Right ventricle myocardium superior (tissue), 1 donor: ENCODE data around the gene ATP7A. TPM values are rescaled to one million over a fixed set of nuclear protein-coding genes. Genes with fewer than 3 reads are reported as not detected.
"Not testable (repeated sequence)": the region's sequence is repeated elsewhere in the genome, so short reads cannot be mapped to it uniquely, and the experiment has no call there.

Source experiments
- ATAC-seq: fragments of 200-7000 bp; cut with Tn5 transposase; one replicate; pipeline ENCODE4 v1.9.1; 2020; ENCODE audit warnings: mild to moderate bottlenecking; ENCODE audit not compliant: poor library complexity
- DNase-seq: peaks from one replicate; pipeline ENCODE4 v3.0.0-alpha.2; 2020
- intact Hi-C: fragments of 100-400 bp; cut with DNase I; formaldehyde crosslinking; loops from one replicate; pipeline ENCODE4 v1.11.2; 2022
- long read RNA-seq: library from polyadenylated mRNA; unstranded; transcript quantifications from one replicate; pipeline ENCODE4 v2.0.0, GENCODE V29; 2021
- total RNA-seq: library from RNA; stranded (reverse); fragmentation: NEBNext Ultra II Directional; extraction: Animal tissue kit (Norgen Biotek cat#: 25700); gene quantifications from one replicate; pipeline ENCODE4 v1.2.1, GENCODE V29; 2021
- donor health status: DM: no; HTN: yes; CAD: no; lungs with severe emphysema.

Gene ATP7A
- total RNA-seq: 4.5 TPM
- long read RNA-seq, partial matches to known transcripts: 1 of 1 reads
- long read RNA-seq, other reads (novel, unspliced or antisense): 0 of 1 reads

DNA sequence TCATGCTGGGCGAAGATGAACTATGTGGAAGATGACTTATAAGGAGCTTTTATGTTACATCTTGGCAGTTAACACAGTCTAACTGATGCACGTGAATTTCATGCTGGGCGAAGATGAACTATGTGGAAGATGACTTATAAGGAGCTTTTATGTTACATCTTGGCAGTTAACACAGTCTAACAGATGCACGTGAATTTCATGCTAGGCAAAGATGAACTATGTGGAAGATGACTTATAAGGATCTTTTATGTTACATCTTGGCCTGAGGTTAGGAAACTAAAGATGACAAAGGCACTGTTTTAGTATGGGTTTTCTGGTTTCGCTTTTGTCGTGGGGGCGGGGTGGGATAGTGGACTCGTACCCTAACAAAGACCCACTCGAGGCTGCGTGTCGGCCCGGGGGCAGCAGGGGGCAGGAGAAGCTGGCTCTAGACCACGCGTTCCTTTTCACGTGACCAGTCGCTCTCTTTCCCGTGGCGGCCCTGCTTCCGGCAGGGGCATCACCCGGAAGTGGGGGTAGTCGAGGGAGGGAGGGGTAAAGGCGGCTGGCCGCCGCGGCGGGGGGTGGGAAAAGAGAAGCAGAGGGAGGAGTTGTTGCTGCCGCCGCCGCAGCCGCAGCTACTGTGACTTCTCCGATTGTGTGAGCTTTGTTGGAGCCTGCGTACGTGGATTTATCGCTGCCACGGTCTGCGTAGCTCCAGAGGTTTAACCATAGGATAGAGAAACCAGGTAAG lies at the start of gene ATP7A:
Gene ATP7A (plus strand): TSS at position 586 of the 733 bp plus-strand sequence. CDS start 60,949 bp downstream, outside the sequence.
- DNase-seq (peak; percentile 91), ATAC-seq (peak; percentile 96)
- intact Hi-C loops: no loop called here

DNA sequence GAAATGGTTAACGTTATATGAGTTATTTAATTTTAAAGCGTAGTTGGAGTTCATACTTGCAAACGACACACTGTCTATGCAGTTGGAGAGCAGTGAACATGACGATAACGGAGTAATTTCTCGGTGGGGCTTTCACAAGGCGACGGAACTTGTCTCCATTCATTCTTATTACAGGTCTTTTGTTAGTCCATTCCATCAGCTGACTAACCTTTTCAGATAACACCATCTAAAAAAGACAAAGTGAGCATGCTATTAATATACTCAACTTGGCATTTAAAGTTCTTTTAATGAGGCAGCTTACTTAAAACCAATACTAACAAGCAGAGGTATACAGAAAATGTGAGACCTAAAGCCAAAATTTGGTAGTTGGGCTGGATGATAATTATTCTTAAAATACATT lies 35.1 kb upstream of the ATP7A start:
- intact Hi-C loops: no loop called here
- ATAC-seq (peak; percentile 53), DNase-seq (no peak)

DNA sequence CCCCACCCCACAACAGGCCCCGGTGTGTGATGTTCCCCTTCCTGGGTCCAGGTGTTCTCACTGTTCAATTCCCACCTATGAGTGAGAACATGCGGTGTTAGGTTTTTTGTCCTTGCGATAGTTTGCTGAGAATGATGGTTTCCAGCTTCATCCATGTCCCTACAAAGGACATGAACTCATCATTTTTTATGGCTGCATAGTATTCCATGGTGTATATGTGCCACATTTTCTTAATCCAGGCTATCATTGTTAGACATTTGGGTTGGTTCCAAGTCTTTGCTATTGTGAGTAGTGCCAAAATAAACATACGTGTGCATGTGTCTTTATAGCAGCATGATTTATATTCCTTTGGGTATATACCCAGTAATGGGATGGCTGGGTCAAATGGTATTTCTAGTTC lies 29.1 kb upstream of the ATP7A start:
- DNase-seq, ATAC-seq, intact Hi-C loops: not testable (repeated sequence)

DNA sequence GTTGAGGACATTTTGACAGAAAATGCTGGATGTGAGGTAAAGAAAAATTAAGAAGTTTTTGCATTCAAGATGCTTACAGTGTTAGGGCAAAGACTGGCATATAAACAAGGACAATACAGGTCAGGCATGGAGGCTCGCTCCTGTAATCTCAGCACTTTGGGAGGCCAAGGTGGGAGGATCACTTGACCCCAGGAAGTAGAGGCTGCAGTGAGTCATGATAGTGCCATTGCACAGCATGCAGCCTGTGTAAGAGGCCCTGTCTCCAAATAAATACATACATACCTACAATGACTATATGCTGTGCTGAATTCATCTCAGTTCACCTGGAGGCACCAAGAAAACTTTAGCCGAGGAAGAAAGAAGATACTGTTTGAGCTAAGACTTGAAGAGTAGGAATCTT lies 17.6 kb upstream of the ATP7A start:
- intact Hi-C loops: no loop called here
- ATAC-seq: no peak
- DNase-seq: no peak

DNA sequence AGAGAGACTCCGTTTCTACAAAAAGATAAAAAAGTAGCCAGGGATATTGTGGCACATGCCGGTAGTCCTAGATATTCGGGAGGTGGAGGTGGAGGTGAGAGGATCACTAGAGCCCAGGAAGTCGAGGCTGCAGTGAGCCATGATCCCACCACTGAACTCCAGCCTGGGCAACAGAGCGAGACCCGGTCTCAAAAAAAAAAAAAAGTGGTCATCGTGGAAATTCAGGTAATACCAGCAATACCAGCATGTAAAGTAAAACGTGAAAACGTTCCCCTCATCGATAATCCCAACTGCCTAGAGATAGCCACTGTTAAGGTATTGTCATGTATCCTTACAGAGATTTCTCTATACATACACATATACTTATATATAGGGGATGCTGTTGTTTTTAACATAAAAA lies 16.8 kb upstream of the ATP7A start:
- DNase-seq (no peak), ATAC-seq (no peak)
- intact Hi-C loops: no loop called here

DNA sequence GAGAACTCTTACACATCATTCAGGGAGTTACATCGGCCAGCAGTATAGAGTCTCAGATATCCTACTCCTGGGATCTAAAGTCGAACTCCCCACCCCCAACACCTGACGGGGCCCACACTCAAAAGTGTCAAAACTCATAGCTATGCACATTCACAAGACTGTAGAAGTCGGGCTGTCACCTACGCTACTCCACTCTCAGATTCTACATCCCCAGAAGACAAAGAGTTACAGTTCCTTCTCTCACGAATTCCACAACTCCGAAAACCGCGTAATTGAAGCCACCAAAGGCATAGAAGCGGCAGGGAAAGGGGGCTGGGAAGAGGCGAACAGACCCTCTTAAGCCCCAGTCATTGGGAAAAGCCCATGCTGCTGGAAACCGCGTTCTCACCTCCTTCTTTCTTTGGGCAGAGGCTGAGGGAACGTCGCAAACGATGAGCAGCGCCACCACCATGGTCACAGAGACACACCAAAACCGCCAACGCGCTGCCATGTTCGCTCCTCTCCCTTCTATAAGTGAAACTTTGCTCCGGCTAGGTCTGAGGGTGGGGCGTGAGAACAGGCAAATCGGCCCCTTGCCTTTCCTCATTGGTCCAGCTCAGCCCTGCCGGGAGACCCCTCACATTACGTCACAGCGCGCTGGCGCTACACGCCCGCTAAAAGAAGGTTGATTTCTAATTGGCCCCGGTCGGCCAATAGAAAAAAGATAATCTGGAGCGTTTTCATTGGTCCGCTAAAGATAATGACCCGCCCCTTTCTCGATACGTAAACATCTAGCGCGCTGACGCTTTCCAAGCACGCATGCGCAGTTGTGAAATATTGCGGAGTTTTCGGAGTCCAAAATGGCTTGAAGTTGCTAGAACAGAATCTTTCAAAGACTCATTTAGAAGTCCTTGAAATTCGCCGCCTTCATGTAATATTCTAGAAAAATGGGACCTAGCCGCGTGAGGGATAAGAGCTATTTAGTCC lies 15.3 kb upstream of the ATP7A start, which contains the start of gene MAGT1:
Gene MAGT1 (minus strand): TSS at position 515 of the 966 bp plus-strand sequence. CDS start 25 bp downstream, at position 490.
- ATAC-seq (peak; percentile 95), DNase-seq (peak; percentile 94)
- intact Hi-C loops: no loop called here

DNA sequence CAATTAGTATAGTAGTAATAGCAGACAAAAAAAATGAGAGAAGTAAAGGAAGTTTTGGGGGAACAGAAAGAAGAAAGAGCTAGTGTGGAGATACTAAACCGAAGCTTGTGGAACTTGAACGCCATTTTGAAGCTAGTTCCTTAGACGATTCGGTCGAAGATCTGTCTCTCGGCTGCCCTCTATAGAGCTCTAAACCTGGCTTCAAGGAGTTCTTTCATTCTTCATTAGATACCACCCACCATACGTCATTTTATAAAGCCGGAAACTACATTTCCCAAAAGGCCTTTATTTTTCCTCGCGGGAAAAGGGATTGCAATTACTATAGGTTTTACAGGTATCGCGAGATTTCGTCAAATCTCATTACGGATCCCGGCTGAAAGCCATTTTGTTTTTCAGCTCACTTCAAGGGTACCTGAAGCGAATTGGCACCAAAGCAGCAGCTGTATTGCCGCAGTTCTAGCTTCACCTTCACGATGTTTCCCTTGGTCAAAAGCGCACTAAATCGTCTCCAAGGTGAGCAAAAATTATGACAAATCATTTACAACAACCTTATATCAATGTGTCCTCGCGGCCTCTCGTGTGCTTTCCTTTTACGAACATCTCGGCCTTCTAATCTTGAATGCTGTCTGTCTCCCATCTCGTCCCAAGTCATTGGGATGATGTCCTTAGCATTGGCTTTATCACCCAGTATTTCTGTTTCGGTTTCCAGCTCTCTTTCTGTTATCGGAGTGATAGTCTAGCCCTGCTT lies 11.2 kb upstream of the ATP7A start, which contains the start of gene COX7B:
Gene COX7B (plus strand): TSS at position 388 of the 748 bp plus-strand sequence. CDS start 86 bp downstream, at position 474.
- intact Hi-C loops: no loop called here
- no peak for DNase-seq
- peak; percentile 82 for ATAC-seq

DNA sequence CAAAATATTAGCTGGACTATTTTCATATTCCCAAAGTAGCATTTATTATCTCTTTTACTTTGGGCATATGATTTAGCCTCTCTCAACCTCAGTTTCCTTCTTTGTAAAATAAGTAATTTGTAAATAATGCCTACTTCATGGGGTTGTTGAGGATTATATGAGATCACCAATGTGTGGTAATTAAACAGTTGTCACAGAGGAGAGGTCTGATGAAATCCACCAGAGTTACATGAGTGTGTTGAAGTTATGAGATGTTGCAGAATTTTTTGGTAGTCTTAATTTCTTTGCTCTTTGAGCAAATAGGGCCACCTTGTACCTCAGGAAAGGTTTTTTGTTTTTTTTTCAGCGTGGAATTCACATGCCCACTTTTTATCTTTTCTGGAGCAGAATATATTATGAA lies 9.8 kb upstream of the ATP7A start:
- ATAC-seq (no peak), DNase-seq (no peak)
- intact Hi-C loops: loop anchor here (10.0 kb wide), 1 partner anchor 204 kb away; the partner anchor contains the start of gene PGK1

DNA sequence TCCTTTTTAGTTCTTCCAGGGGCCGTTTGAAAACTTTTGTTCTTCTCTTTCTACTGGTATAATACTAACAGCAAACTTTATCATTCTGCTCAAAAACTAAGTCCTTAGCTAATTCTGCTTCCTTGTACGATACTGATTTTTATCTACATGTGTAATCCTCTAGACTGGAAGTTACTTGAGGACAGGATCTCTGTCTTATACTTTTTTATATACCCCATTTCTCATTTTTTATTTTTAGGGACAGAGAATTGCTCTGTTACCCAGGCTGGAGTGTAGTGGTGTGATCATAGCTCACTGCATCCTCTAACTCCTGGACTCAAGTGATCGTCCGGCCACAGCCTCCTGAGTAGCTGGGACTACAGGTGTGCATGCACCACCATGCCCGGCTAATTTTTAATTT lies 9.0 kb upstream of the ATP7A start:
- intact Hi-C loops: loop anchor here (10.0 kb wide), 1 partner anchor 203 kb away; the partner anchor contains the start of gene PGK1
- no peak for DNase-seq
- ATAC-seq: no peak

DNA sequence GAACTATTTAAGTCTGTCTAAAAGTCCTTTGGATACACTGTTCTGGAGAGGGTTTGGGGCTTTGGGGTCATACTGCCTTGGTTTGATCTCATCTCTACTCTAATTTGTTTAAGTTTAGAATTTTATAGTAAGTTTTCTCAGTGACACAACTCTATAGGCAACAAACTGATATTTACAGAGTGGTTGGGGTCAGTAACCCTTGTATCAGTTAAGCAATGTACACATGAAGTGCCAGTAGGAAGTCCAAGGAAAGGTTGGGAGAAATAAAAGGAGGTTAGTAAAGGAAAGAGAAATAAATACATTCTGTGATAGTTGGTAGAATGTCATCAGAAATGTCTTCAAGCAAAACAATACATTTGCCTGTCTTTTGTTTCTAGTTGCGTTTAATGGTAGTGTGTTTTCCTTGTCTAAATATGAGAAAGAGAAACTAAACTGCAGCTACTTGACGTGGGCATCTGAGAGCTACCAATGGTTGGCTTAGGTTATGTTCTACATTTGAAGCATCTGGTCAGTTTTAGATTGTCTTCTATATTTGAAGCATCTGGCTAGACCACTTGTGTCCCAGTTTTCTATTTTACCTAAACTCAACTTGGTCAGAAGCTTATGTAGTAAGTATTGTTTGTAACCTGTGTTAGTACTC lies 6.9 kb downstream of the ATP7A start:
- DNase-seq (no peak), ATAC-seq (no peak)
- intact Hi-C loops: no loop called here

DNA sequence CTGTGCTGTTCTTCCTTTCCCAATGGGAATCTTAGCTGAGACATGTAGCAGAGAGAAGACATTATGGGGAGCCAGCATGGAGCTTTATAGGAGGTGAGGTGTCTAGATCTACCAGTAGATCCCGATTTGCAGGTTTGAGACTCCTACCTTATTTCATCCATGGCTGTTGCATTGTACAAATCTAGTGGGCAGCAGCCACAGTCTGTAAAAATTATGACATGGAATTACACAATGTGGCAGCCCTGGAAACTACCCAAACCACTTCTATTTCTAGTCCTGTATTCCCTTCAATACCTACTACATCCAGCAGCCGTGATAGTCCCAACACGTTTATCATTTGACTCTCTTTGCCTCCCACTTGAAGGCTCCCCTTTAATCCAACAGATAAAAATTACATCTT lies 8.1 kb downstream of the ATP7A start:
- DNase-seq (no peak), ATAC-seq (peak; percentile 59)
- intact Hi-C loops: no loop called here

DNA sequence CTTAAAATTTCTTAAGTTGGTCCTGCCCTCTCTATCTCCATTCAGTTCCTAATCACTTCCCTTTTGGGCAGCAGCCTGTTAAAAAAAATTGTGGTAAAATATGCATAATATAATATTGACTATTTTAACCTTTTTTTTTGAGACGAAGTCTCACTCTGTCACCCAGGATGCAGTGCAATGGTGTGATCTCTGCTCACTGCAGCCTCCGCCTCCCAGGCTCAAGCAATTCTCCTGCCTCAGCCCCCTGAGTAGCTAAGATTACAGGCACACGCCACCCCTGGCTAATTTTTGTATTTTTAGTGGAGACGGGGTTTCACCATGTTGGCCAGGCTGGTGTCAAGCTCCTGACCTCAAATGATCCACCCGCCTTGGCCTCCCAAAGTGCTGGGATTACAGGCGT lies 8.9 kb downstream of the ATP7A start:
- DNase-seq, intact Hi-C loops, ATAC-seq: not testable (repeated sequence)

DNA sequence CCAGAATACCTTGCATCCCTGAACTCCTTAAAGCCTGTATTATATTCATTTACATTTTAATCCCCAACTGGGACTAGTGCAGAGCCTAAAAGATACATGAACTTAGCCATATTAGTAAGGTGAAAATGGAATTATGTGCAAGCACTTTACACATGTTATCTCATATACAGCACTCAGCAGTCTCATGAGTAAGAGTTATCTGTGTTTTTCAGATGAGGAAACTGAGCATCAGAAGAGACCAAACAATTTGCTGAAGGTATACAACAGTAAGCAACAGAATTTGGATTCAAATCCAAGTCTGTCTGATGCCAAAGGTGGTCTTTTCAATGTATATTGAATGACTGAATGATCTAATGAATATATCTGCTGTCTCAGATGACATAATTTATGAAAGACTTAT lies 12.3 kb downstream of the ATP7A start:
- DNase-seq: no peak
- intact Hi-C loops: loop anchor here (10.0 kb wide), 1 partner anchor 92 kb away; no protein-coding TSS in a partner anchor
- ATAC-seq: no peak

DNA sequence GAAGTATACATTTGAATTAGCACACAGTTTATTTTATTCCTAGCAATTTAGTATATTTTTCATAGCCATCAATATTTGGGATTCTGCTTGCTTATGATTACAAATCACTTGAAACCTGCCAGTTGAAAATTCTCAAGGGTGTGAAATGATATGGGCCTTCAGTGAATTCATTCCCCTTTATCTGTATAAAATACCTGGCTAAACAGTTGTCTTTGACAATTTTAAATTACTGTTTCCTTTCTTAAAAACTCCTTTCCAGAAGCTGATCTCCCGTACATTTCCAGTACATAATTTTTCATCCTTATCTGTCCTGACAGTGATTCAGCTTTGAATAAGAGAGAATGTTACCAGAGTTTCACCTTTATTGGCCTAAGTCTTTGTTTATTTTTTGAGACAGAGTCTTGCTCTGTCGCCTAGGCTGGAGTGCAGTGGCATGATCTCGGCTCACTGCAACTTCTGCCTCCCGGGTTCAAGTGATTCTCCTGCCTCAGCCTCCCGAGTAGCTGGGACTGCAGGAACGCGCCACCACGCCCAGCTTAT lies 13.9 kb downstream of the ATP7A start:
- no peak for ATAC-seq
- no peak for DNase-seq
- intact Hi-C loops: loop anchor here (10.0 kb wide), 1 partner anchor 90 kb away; no protein-coding TSS in a partner anchor

DNA sequence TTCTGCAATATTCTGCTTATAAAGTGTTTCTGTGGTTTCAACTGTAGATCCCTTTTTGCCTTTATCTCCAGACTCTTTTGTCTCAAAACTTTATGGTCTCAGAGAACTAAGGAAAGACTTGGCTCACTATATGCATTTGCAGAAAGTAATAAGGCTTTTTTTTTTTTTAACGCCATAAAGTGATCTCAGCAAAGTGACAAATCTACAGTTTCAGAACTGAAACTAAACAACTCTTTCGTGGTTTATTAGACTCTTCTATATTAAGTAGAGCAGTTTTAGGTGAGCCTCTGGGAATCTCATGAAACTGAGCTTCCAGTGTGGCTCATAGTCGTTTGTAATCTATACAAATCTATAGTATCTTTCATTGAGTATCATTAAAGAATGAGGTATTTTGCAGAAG lies 15.3 kb downstream of the ATP7A start:
- intact Hi-C loops: loop anchor here (10.0 kb wide), 1 partner anchor 89 kb away; no protein-coding TSS in a partner anchor
- DNase-seq (no peak), ATAC-seq (no peak)

DNA sequence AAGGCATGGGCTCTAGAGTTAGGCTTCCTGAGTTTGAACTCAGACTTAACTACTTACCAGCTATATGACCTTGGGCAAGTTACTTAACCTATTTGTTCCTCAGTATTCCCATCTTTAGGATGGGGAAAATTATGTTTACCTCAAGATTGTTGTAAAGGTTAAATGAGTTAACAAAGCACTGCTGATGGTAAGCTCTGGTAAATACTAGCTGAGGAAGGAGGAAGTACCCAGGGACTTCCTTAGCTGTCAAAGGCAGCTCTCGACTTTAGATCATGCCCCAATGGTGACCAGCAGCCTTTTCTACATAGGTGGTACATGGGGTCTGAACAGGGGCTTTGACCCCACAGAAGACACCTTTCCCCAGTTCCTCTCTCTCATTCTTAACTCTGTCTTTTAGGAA lies 20.1 kb downstream of the ATP7A start:
- ATAC-seq: no peak
- intact Hi-C loops: no loop called here
- DNase-seq: no peak

DNA sequence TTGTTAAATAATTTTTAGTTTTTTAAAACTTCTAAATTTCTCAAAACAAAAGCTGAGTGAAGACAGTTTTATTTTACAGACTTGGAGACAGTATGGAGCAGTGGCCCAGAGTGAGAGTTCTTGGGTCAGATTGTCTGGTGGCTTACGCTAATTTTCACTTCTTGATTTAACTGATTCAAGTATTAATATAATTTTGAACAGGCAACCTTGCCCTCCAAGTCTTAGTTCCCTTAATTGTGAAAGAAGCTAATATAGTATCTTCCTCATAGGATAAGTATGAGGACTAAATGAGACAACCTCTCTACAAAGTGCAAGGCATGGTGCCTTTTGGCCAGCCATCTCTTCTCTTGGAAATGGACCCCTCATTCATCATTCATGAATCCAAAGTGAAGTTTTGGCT lies 25.4 kb downstream of the ATP7A start:
- no peak for ATAC-seq
- intact Hi-C loops: no loop called here
- no peak for DNase-seq

DNA sequence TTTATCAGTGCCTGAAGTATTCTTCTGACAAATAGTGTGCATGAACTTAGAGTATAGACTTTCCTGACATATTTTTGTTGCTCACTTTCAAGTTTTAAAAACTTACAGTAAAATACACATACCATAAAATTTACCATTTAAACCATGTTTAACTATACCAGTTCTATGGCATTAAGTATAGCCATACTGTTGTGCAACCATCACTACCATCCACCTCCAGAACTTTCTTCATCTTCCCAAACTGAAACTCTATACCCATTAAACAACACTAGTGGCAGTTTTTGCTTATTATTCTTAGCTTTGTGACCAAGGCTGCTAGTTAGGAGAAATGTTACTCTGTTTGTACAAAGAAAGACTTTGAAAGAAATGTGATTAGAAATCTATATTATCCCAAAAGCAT lies 25.8 kb downstream of the ATP7A start:
- intact Hi-C loops: no loop called here
- ATAC-seq (no peak), DNase-seq (no peak)
